Measurements from ENCODE around the gene BCR. TPM values are rescaled to one million over a fixed set of nuclear protein-coding genes. Genes with fewer than 3 reads are reported as not detected.
"Not testable (repeated sequence)": the region's sequence is repeated elsewhere in the genome, so short reads cannot be mapped to it uniquely, and the experiment has no call there.

The BCR gene
- polyA plus RNA-seq, 1 experiment = 24.0 TPM

DNA sequence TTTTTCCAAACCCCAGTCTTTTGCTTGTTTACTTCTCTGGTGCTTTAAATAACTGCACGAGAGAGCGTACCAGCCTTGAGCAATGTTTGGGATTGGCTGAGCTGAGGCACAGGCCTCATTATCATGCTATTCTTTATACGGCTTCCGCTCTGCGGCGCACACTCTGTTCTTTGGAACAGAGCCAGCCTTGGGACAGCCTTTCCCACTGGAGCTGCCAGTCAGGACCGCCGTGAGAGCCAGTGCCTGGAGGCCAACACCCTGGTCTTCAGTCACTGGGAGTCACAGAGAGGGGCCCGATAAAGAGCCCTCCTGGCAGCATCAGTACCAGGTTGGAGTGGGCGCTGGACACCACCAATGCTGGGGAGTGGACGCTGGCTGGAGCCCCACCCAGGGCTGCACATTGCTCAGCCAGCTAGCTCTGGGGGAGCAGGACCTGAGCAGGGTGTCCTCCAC, 125.6 kb downstream of the BCR start:
- CTCF ChIA-PET = interaction anchor here (1.1 to 2.3 kb wide), 5 partner anchors 9 to 131 kb away, joined by 3 to 9 read pairs (median 6); partner anchors contain the start of gene BCR
- DNase-seq (ENCODE audit: low read depth) = no peak

DNA sequence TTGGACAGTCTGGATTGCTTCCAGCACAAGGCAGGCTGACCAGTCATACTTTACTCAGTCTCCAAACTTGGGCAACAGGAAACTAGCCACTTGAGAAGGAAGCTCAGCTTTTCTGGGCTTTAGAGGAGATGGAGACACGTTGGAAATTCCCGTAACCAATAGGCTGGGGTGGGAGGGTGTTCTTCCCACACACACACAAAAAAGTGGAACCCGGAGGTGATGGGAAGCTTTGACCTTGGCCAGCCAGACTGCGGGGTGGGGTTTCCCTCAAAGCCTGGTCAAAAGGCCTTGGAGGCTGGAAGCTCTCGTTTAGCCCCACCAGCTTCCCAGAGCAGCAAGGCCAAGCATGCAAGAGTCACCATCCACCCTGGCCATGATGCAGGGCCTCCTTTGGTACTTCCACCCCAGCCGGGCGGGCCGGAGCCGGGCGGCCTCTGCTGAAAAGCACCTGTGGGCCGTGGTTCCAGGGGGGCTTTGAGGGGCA, 126.2 kb downstream of the BCR start:
- ChIA-PET POLR2A (no interaction called here), CTCF (interaction anchor here (1.1 to 2.3 kb wide), 5 partner anchors 8 to 131 kb away, joined by 3 to 9 read pairs (median 6); partner anchors contain the start of gene BCR)
- H3K36me3 ChIP-seq (ENCODE audit: control insufficient read depth, insufficient read depth, low read length) = peaks cover 2% of the 10 kb centered on the region; the same call in 1 of the 2 replicates
- no peaks in the 10 kb centered on the region for H3K27me3 ChIP-seq (ENCODE audit: control insufficient read depth, insufficient read depth, low read length)
- no peak for DNase-seq (ENCODE audit: low read depth)
- H3K4me3 ChIP-seq (ENCODE audit: low read depth, low read length) = no peak overlapping the region
- TF ChIP-seq, protein P1, sequence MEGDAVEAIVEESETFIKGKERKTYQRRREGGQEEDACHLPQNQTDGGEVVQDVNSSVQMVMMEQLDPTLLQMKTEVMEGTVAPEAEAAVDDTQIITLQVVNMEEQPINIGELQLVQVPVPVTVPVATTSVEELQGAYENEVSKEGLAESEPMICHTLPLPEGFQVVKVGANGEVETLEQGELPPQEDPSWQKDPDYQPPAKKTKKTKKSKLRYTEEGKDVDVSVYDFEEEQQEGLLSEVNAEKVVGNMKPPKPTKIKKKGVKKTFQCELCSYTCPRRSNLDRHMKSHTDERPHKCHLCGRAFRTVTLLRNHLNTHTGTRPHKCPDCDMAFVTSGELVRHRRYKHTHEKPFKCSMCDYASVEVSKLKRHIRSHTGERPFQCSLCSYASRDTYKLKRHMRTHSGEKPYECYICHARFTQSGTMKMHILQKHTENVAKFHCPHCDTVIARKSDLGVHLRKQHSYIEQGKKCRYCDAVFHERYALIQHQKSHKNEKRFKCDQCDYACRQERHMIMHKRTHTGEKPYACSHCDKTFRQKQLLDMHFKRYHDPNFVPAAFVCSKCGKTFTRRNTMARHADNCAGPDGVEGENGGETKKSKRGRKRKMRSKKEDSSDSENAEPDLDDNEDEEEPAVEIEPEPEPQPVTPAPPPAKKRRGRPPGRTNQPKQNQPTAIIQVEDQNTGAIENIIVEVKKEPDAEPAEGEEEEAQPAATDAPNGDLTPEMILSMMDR (IDR thresholded peaks at IDR 0.05; ENCODE audit: insufficient read depth, low read depth, low read length) = no peak

More for the DNA sequence above, 125.6 kb downstream of the BCR start:
- H3K27me3 ChIP-seq (ENCODE audit: control insufficient read depth, insufficient read depth, low read length) = no peaks in the 10 kb centered on the region
- TF ChIP-seq, protein P1 (IDR thresholded peaks at IDR 0.05; ENCODE audit: insufficient read depth, low read depth, low read length) = no peak
- H3K36me3 ChIP-seq (ENCODE audit: control insufficient read depth, insufficient read depth, low read length) = peaks cover 4% of the 10 kb centered on the region
- POLR2A ChIA-PET = no interaction called here
- no peak overlapping the region for H3K4me3 ChIP-seq (ENCODE audit: low read depth, low read length)

DNA sequence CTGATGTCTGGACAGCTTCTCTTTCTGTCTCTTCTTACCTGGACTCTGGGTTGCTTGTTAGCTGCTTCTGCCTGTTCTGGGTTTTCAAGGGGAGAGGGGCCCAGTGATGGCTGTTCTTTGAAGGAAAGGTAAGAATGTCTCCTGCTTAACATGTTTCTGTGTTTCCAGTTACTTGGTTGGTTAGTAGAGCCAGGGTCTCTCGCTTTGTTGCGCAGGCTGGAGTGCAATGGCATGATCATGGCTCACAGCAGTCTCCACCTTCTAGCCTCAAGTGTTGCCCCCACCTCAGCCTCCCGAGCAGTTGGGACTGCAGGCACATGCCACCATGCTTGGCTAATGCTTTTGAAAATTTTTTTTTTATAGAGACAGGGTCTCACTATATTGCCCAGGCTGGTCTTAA, 126.6 kb downstream of the BCR start:
- ChIA-PET POLR2A (no interaction called here), CTCF (interaction anchor here (1.2 to 1.8 kb wide), 2 partner anchors 79 to 132 kb away, joined by 3 to 6 read pairs; no protein-coding TSS in a partner anchor)
- TF ChIP-seq, protein P1 (IDR thresholded peaks at IDR 0.05; ENCODE audit: insufficient read depth, low read depth, low read length) = no peak

DNA sequence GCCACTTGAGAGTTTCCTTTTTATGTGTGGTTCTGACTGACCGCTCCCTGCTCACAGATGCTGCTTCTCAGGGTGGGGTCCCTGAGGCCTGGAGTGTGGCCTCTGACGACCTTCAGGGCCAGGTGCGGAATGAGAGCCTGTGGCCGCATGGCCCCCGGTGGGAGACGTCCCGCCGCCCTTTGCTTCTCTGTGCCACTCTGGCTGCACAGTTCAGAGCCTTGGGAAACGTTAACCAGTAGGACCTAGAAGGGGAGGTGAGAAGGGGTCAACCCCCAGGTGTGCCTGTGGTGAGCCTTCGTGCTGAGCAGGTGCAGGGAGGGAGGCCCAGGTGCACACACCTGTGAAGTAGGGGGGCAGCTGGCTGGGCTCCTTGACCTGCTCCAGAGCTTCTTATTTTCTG, 127.2 kb downstream of the BCR start:
- POLR2A ChIA-PET; H3K36me3 ChIP-seq (ENCODE audit: control insufficient read depth, insufficient read depth, low read length); DNase-seq (ENCODE audit: low read depth); H3K27me3 ChIP-seq (ENCODE audit: control insufficient read depth, insufficient read depth, low read length); H3K4me3 ChIP-seq (ENCODE audit: low read depth, low read length); CTCF ChIA-PET: not testable (repeated sequence)

More for the DNA sequence above, 126.6 kb downstream of the BCR start:
- H3K4me3 ChIP-seq (ENCODE audit: low read depth, low read length) = no peak overlapping the region
- peaks cover 3% of the 10 kb centered on the region; the same call in 1 of the 2 replicates for H3K36me3 ChIP-seq (ENCODE audit: control insufficient read depth, insufficient read depth, low read length)
- H3K27me3 ChIP-seq (ENCODE audit: control insufficient read depth, insufficient read depth, low read length) = no peaks in the 10 kb centered on the region
- DNase-seq (ENCODE audit: low read depth) = no peak

DNA sequence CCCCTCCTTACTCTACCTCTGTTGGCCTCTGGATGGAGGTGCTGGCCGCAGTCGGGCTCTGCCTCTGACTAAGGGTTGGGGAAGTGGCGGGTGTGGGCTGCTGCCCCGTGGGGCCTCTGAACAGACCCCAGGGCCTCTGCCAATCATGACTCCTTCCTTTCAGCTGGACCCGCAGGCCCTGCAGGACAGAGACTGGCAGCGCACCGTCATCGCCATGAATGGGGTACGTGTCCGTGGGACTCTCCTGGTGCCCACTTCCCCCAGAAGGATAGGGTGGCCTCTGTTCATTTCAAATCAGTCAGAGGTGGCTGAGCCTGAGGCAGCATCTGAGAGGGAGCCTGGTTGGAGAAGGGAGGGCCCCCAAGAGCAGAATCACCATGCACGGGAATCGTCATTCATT, 129.0 kb downstream of the BCR start:
- POLR2A ChIA-PET; H3K4me3 ChIP-seq (ENCODE audit: low read depth, low read length); H3K27me3 ChIP-seq (ENCODE audit: control insufficient read depth, insufficient read depth, low read length); CTCF ChIA-PET; DNase-seq (ENCODE audit: low read depth); H3K36me3 ChIP-seq (ENCODE audit: control insufficient read depth, insufficient read depth, low read length): not testable (repeated sequence)

DNA sequence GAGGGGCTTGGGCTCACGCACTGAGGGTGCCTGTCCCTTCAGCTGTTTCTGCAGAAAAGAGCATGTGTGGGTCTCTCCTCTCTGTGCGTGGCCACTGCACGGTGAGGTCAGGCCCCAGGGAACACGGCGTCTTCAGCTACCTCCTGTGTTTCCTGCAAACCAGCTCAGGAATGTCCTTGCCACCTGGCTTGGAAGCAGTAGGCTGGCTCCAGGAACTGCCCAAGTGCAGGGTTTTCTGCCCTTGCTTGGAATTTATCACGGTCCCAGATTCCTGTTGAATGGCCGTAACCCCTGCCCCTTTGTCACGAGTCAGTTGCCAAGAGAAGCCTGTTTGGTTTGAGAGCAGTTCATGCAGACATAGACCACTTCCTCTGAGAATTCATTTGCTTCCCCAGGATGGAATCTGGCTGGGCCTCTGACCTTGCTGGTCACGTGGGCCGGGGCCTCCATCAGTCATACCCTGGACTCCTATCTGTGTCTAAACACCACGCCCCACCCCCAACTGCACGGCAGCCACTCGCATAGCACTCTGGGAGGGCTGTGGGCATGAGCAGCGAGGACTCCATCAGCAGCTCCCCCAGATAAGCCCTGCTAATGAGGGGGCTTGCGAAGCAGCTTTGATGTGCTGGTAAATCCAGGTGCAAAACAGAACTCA, 130.3 kb downstream of the BCR start:
- CTCF ChIA-PET; H3K36me3 ChIP-seq (ENCODE audit: control insufficient read depth, insufficient read depth, low read length); DNase-seq (ENCODE audit: low read depth); H3K27me3 ChIP-seq (ENCODE audit: control insufficient read depth, insufficient read depth, low read length); POLR2A ChIA-PET; H3K4me3 ChIP-seq (ENCODE audit: low read depth, low read length): not testable (repeated sequence)

DNA sequence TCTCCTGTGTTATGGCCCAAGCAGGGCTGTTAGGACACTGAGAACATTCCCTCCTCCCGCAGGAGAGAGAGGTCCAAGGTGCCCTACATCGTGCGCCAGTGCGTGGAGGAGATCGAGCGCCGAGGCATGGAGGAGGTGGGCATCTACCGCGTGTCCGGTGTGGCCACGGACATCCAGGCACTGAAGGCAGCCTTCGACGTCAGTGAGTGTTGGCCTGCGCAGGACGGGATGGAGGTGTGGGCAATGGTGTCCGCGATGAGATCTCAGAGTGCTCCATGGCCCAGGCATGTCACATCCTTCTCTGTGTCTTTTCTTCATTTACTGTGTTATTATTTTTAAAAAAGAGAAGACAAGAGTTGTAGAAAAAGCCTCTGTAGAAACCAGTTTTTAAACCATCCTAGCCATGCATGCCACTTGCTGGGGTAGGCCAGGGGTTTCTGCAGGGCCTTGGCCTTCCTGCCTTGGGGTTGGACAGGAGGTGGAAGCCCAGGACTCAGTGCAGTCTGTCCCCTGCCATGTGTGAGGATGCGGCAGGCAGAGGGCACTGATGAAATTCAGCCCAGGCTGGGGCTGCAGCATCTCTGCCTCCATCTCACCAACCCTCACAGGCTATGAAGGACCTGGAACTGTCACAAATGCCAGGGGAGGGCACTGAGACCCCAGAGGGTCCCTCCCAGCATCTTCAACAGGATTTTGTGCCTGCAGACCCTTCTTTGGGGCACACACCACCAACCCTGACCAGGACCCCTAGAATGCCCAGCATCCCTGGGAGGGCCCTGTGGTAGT, 131.5 kb downstream of the BCR start:
- H3K4me3 ChIP-seq (ENCODE audit: low read depth, low read length); CTCF ChIA-PET; H3K27me3 ChIP-seq (ENCODE audit: control insufficient read depth, insufficient read depth, low read length); POLR2A ChIA-PET; H3K36me3 ChIP-seq (ENCODE audit: control insufficient read depth, insufficient read depth, low read length); DNase-seq (ENCODE audit: low read depth): not testable (repeated sequence)
